Measurements from ENCODE around the gene JAK1.

GRCh38 chr1:64867266-64867665, 99.1 kb downstream of the JAK1 start:
- TF ChIP-seq, protein P1, sequence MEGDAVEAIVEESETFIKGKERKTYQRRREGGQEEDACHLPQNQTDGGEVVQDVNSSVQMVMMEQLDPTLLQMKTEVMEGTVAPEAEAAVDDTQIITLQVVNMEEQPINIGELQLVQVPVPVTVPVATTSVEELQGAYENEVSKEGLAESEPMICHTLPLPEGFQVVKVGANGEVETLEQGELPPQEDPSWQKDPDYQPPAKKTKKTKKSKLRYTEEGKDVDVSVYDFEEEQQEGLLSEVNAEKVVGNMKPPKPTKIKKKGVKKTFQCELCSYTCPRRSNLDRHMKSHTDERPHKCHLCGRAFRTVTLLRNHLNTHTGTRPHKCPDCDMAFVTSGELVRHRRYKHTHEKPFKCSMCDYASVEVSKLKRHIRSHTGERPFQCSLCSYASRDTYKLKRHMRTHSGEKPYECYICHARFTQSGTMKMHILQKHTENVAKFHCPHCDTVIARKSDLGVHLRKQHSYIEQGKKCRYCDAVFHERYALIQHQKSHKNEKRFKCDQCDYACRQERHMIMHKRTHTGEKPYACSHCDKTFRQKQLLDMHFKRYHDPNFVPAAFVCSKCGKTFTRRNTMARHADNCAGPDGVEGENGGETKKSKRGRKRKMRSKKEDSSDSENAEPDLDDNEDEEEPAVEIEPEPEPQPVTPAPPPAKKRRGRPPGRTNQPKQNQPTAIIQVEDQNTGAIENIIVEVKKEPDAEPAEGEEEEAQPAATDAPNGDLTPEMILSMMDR (IDR thresholded peaks at IDR 0.05; ENCODE audit: poor library complexity, severe bottlenecking), result no peak
- TF ChIP-seq REST (IDR thresholded peaks at IDR 0.05; ENCODE audit: borderline replicate concordance) (no peak), POLR2AphosphoS5 (IDR thresholded peaks at IDR 0.05) (no peak)
